ENCODE data around the gene TMEM270. TPM values are rescaled to one million over a fixed set of nuclear protein-coding genes. Genes with fewer than 3 reads are reported as not detected.

Gene TMEM270
- total RNA-seq, 1 experiment from 2014 or later, result 1.1 TPM

DNA sequence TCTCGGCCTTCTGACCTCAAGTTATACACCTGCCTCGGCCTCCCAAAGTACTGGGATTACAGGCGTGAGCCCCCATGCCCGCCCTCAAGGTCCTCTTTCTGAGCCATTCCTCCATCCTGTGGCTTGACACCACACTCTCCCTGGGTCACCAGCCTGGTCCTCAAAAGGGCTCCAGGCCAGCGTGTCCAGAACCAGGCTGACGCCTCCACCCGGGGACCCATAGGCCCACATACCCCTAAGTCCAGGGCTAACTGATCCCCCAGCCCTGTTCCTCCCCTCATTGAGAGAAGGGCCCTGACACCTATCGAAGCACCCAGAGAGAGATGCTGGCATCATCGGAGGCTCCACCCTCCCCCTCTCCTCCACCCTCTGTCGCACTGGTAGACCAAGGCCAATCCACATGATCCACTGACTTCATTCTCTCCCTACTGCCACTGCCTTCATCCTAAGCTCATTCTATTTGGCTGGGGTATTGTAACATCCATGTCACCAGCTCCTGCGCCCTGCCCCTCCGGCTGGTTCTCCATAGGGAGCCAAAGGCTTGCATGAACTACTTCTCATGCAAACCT lies 46.7 kb downstream of the TMEM270 start:
- H3K9ac ChIP-seq (ENCODE audit: low read length), result no peak overlapping the region
- no peak overlapping the region for H3K4me3 ChIP-seq (replicated peaks in 1 of 2; ENCODE audit: low read depth in 1 of 2, low read length in 2 of 2)
- no peaks in the 10 kb centered on the region for H3K79me2 ChIP-seq (ENCODE audit: insufficient read depth, low read length)
- H3K36me3 ChIP-seq (ENCODE audit: control insufficient read depth in 1 of 2, insufficient read depth in 2 of 2, low read length in 2 of 2), result no peaks in the 10 kb centered on the region
- no peaks in the 10 kb centered on the region for H3K4me1 ChIP-seq (ENCODE audit: control insufficient read depth in 1 of 2, insufficient read depth in 2 of 2, low read length in 2 of 2)
- H3K27me3 ChIP-seq (ENCODE audit: insufficient read depth, low read length), result no peaks in the 10 kb centered on the region
- intact Hi-C loops (cut with micrococcal nuclease), result no loop called here
- BruUV-seq (replicated peaks), result no TSS peak
- H2AFZ ChIP-seq (ENCODE audit: low read depth, low read length, poor library complexity, severe bottlenecking), result no peak overlapping the region
- H3K27ac ChIP-seq (ENCODE audit: low read depth, low read length), result no peak overlapping the region
- H3K4me2 ChIP-seq (ENCODE audit: low read length), result no peak overlapping the region
- DNase-seq (ENCODE audit: low read depth, low spot score), result no peak
- ChIA-PET RAD21 (ENCODE audit: low non-redundant PET in 1 of 2, low total read pairs in 2 of 2, uncharacterized antibody in 2 of 2, unreplicated experiment in 2 of 2) (no interaction called here), POLR2A (no interaction called here), CTCF (no interaction called here)
- TF ChIP-seq EGR1 (IDR thresholded peaks at IDR 0.05; ENCODE audit: low read depth), result no peak
- no peak for TF ChIP-seq POLR2A (IDR thresholded peaks at IDR 0.05; ENCODE audit: borderline replicate concordance, extremely low read depth, insufficient read depth, insufficient read length)
- TF ChIP-seq, protein P1, sequence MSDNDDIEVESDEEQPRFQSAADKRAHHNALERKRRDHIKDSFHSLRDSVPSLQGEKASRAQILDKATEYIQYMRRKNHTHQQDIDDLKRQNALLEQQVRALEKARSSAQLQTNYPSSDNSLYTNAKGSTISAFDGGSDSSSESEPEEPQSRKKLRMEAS (IDR thresholded peaks at IDR 0.05), result no peak
- no peak for TF ChIP-seq SIN3A (IDR thresholded peaks at IDR 0.05; ENCODE audit: low read depth)
- TF ChIP-seq, protein P2, sequence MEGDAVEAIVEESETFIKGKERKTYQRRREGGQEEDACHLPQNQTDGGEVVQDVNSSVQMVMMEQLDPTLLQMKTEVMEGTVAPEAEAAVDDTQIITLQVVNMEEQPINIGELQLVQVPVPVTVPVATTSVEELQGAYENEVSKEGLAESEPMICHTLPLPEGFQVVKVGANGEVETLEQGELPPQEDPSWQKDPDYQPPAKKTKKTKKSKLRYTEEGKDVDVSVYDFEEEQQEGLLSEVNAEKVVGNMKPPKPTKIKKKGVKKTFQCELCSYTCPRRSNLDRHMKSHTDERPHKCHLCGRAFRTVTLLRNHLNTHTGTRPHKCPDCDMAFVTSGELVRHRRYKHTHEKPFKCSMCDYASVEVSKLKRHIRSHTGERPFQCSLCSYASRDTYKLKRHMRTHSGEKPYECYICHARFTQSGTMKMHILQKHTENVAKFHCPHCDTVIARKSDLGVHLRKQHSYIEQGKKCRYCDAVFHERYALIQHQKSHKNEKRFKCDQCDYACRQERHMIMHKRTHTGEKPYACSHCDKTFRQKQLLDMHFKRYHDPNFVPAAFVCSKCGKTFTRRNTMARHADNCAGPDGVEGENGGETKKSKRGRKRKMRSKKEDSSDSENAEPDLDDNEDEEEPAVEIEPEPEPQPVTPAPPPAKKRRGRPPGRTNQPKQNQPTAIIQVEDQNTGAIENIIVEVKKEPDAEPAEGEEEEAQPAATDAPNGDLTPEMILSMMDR (IDR thresholded peaks at IDR 0.05 in 2 of 3, conservative IDR thresholded peaks at IDR 0.05 in 1 of 3; ENCODE audit: borderline replicate concordance in 1 of 3, insufficient read depth in 1 of 3, low read depth in 2 of 3, low read length in 2 of 3), result no peak
- no peak for TF ChIP-seq YY1 (IDR thresholded peaks at IDR 0.05; ENCODE audit: extremely low read depth, insufficient replicate concordance, low read depth, low read length)
- TF ChIP-seq, protein P3, sequence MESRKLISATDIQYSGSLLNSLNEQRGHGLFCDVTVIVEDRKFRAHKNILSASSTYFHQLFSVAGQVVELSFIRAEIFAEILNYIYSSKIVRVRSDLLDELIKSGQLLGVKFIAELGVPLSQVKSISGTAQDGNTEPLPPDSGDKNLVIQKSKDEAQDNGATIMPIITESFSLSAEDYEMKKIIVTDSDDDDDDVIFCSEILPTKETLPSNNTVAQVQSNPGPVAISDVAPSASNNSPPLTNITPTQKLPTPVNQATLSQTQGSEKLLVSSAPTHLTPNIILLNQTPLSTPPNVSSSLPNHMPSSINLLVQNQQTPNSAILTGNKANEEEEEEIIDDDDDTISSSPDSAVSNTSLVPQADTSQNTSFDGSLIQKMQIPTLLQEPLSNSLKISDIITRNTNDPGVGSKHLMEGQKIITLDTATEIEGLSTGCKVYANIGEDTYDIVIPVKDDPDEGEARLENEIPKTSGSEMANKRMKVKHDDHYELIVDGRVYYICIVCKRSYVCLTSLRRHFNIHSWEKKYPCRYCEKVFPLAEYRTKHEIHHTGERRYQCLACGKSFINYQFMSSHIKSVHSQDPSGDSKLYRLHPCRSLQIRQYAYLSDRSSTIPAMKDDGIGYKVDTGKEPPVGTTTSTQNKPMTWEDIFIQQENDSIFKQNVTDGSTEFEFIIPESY (IDR thresholded peaks at IDR 0.05; ENCODE audit: extremely low read depth, insufficient replicate concordance, low read length), result no peak
- no peak for TF ChIP-seq EZH2phosphoT487 (IDR thresholded peaks at IDR 0.05; ENCODE audit: borderline replicate concordance)
- TF ChIP-seq EZH2 (IDR thresholded peaks at IDR 0.05), result no peak
- no peak for TF ChIP-seq POLR2AphosphoS5 (IDR thresholded peaks at IDR 0.05; ENCODE audit: low read depth, low read length)
- H3K9me3 ChIP-seq (ENCODE audit: control insufficient read depth in 1 of 2, insufficient read depth in 1 of 2, low read depth in 1 of 2, low read length in 2 of 2), result no peaks in the 10 kb centered on the region
- ATAC-seq, result no peak
- H3K9me2 ChIP-seq (ENCODE audit: insufficient read depth), result no peaks in the 10 kb centered on the region
- H4K20me1 ChIP-seq (ENCODE audit: insufficient read depth), result no peaks in the 10 kb centered on the region

Measured in HCT116 (cell line).